Loucy (cell line): Measurements from ENCODE around the gene TRPM3.

Experiments used
- CTCF ChIP-seq: fragments of 200-600 bp; sonication (generic); conservative IDR thresholded peaks from 2 replicates; pipeline ENCODE4 v1.5.1; 2014; ENCODE audit warnings: mild to moderate bottlenecking, antibody characterized with exemption, low read length
- EZH2phosphoT487 ChIP-seq: fragments of 200-600 bp; IDR thresholded peaks from 2 replicates; pipeline ENCODE4 v1.6.1; 2018; ENCODE audit warnings: antibody characterized with exemption, mild to moderate bottlenecking, moderate library complexity, borderline replicate concordance

- TF ChIP-seq CTCF (no peak), EZH2phosphoT487 (no peak)
These were observed 480.4 kb downstream of the TRPM3 start for GRCh38 chr9:70641031-70641430.
